ENCODE measurements around the gene LRRC45.

The LRRC45 gene

GRCh38 chr17:82007495-82008257, 15.4 kb upstream of the LRRC45 start:
- Histone ChIP-seq H3K27ac (no peak overlapping the region), H2AFZ (no peak overlapping the region), H3K36me3 (ENCODE audit: control insufficient read depth, insufficient read depth, low read length) (no peaks in the 10 kb centered on the region), H3K27me3 (ENCODE audit: control insufficient read depth, insufficient read depth, low read length) (no peaks in the 10 kb centered on the region), H3K9me3 (ENCODE audit: control insufficient read depth, low read length) (no peaks in the 10 kb centered on the region), H3K4me1 (no peaks in the 10 kb centered on the region), H3K4me3 (ENCODE audit: low read depth, low read length) (no peak overlapping the region), H3K4me2 (ENCODE audit: low read length) (no peak overlapping the region), H3K79me2 (no peaks in the 10 kb centered on the region), H3K9ac (no peak overlapping the region)
- TF ChIP-seq, protein P1, sequence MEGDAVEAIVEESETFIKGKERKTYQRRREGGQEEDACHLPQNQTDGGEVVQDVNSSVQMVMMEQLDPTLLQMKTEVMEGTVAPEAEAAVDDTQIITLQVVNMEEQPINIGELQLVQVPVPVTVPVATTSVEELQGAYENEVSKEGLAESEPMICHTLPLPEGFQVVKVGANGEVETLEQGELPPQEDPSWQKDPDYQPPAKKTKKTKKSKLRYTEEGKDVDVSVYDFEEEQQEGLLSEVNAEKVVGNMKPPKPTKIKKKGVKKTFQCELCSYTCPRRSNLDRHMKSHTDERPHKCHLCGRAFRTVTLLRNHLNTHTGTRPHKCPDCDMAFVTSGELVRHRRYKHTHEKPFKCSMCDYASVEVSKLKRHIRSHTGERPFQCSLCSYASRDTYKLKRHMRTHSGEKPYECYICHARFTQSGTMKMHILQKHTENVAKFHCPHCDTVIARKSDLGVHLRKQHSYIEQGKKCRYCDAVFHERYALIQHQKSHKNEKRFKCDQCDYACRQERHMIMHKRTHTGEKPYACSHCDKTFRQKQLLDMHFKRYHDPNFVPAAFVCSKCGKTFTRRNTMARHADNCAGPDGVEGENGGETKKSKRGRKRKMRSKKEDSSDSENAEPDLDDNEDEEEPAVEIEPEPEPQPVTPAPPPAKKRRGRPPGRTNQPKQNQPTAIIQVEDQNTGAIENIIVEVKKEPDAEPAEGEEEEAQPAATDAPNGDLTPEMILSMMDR (IDR thresholded peaks at IDR 0.05) = no peak

DNA sequence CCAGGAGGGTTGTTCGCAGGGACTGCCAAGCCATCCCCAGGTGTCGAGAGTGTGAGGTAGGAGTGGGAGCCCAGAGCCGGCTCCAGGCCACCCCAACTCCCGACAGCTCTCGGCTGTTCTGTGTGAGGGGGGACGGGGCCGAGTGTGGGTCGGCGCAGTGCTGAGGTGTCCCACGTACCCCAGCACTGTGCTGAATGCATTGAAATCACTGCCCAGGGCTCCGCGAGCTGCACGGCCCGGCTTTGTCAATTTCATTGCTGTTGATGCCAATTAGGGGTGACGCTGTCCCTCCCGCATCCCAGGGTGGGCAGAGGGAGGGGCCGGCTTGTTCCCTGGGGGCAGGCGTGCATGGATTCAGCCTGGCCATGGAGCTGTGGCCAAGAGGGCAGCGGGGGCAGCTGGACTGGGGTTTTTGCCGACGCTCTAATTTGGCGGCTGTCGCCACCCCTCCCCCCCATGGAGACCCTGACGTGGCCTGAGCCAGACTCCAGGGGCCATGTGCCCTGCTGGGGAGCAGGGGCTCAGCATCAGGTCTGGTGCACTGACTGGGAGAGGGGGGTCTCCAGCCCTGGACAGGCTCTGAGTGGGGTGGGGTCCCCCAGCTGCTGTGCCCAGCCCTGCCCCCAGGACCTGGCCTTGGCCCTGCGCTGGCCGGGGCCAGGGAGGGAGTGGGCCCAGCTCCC, 14.7 kb upstream of the LRRC45 start:
- no peaks in the 10 kb centered on the region for H3K36me3 ChIP-seq (ENCODE audit: control insufficient read depth, insufficient read depth, low read length)
- no peaks in the 10 kb centered on the region for H3K9me3 ChIP-seq (ENCODE audit: control insufficient read depth, low read length)
- no peak overlapping the region for H3K4me3 ChIP-seq (ENCODE audit: low read depth, low read length)
- H3K79me2 ChIP-seq = no peaks in the 10 kb centered on the region
- H3K27ac ChIP-seq = no peak overlapping the region
- no peak overlapping the region for H3K4me2 ChIP-seq (ENCODE audit: low read length)
- H3K27me3 ChIP-seq (ENCODE audit: control insufficient read depth, insufficient read depth, low read length) = no peaks in the 10 kb centered on the region
- TF ChIP-seq, protein P1 (IDR thresholded peaks at IDR 0.05) = no peak
- no peak overlapping the region for H3K9ac ChIP-seq
- H2AFZ ChIP-seq = no peak overlapping the region
- H3K4me1 ChIP-seq = no peaks in the 10 kb centered on the region

DNA sequence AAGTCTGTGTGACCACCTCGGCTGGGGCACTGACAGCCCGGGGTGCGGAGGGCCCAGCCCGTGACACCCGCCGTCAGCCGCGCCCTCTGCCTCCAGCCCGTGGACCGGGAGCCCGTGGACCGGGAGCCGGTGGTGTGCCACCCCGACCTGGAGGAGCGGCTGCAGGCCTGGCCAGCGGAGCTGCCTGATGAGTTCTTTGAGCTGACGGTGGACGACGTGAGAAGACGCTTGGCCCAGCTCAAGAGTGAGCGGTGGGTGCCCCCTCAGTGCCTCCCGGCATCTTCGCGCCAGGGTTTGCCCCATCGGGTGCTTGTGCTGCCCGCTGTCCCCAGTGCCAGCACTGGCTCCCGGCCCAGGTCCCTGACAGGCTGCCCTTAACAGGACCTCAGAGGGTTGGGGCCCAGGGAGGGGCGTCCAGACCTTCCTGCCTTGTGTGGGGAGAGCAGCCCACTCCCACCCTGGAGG, 14.1 kb upstream of the LRRC45 start:
- Histone ChIP-seq H3K27me3 (ENCODE audit: control insufficient read depth, insufficient read depth, low read length) (no peaks in the 10 kb centered on the region), H3K4me1 (no peaks in the 10 kb centered on the region), H3K36me3 (ENCODE audit: control insufficient read depth, insufficient read depth, low read length) (no peaks in the 10 kb centered on the region), H3K27ac (no peak overlapping the region), H3K4me2 (ENCODE audit: low read length) (no peak overlapping the region), H3K9me3 (ENCODE audit: control insufficient read depth, low read length) (no peaks in the 10 kb centered on the region), H3K79me2 (no peaks in the 10 kb centered on the region), H3K9ac (no peak overlapping the region), H2AFZ (no peak overlapping the region), H3K4me3 (ENCODE audit: low read depth, low read length) (no peak overlapping the region)
- TF ChIP-seq, protein P1 (IDR thresholded peaks at IDR 0.05) = no peak

DNA sequence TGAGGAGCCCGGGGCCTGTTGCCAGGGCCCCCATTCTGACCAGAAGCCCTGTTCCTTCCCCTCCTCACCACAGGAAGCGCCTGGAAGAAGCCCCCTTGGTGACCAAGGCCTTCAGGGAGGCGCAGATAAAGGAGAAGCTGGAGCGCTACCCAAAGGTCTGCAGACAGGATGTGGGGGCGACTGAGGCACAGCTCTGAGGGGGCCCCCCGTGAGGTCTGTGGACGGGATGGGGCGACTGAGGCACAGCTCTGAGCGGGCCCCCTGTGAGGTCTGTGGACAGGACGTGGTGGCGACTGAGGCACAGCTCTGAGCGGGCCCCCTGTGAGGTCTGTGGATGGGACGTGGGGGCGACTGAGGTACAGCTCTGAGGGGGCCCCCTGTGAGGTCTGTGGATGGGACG, 13.7 kb upstream of the LRRC45 start:
- H3K9me3 ChIP-seq (ENCODE audit: control insufficient read depth, low read length) = no peaks in the 10 kb centered on the region
- H3K79me2 ChIP-seq = no peaks in the 10 kb centered on the region
- no peaks in the 10 kb centered on the region for H3K36me3 ChIP-seq (ENCODE audit: control insufficient read depth, insufficient read depth, low read length)
- H3K9ac ChIP-seq = no peak overlapping the region
- H3K27ac ChIP-seq = no peak overlapping the region
- no peak overlapping the region for H2AFZ ChIP-seq
- H3K27me3 ChIP-seq (ENCODE audit: control insufficient read depth, insufficient read depth, low read length) = no peaks in the 10 kb centered on the region
- H3K4me2 ChIP-seq (ENCODE audit: low read length) = no peak overlapping the region
- no peaks in the 10 kb centered on the region for H3K4me1 ChIP-seq
- H3K4me3 ChIP-seq (ENCODE audit: low read depth, low read length) = no peak overlapping the region
- TF ChIP-seq, protein P1 (IDR thresholded peaks at IDR 0.05) = no peak
